ENCODE results near the gene ATF4.

- no peak for TF ChIP-seq POLR2A (IDR thresholded peaks at IDR 0.05)
- TF ChIP-seq CTCF (IDR thresholded peaks at IDR 0.05): no peak
These were observed 16.3 kb upstream of the ATF4 start for GRCh38 chr22:39504071-39504470.
